Measurements from ENCODE around the gene PSTK. TPM values are rescaled to one million over a fixed set of nuclear protein-coding genes. Genes with fewer than 3 reads are reported as not detected.
A peak's percentile ranks its signal among the peaks of the same experiment; 100 is the strongest.

The PSTK gene
- total and polyA plus RNA-seq, 2 of the 13 experiments (the other 11 are each of a cell fraction or from before 2014, with no cell fraction given): 8.2 to 9.3 TPM

DNA sequence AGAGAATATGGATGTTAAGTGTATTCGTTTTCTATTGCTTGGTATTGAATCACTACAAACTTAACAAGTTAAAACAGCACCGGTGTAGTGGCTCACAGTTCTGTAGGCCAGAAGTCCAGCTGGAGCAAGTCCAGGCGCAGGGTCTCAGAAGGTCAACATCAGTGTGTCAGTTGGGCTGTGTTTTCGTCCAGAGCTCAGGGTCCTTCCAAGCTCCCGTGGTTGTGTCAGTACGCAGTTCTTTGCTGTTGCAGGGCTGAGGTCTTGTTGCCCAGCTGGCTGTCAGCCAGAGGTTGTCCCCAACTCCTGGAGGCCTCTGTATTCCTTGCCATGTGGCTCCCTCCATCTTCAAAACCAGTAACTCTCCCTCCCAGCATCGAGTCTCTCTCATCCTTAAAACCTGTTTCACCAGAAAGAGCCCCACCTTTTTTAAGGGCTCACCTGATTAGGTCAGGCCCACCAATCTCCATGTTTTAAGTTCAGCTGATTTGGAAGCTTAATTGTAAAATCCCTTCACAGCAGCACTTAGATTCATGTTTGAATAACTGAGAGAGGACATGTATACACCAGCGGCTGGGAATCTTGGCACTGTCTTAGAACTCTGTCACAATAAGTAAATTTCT, 55.4 kb downstream of the PSTK start (continued):
- TF ChIP-seq, protein P1, sequence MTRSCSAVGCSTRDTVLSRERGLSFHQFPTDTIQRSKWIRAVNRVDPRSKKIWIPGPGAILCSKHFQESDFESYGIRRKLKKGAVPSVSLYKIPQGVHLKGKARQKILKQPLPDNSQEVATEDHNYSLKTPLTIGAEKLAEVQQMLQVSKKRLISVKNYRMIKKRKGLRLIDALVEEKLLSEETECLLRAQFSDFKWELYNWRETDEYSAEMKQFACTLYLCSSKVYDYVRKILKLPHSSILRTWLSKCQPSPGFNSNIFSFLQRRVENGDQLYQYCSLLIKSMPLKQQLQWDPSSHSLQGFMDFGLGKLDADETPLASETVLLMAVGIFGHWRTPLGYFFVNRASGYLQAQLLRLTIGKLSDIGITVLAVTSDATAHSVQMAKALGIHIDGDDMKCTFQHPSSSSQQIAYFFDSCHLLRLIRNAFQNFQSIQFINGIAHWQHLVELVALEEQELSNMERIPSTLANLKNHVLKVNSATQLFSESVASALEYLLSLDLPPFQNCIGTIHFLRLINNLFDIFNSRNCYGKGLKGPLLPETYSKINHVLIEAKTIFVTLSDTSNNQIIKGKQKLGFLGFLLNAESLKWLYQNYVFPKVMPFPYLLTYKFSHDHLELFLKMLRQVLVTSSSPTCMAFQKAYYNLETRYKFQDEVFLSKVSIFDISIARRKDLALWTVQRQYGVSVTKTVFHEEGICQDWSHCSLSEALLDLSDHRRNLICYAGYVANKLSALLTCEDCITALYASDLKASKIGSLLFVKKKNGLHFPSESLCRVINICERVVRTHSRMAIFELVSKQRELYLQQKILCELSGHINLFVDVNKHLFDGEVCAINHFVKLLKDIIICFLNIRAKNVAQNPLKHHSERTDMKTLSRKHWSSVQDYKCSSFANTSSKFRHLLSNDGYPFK (CRISPR knock-in tag; IDR thresholded peaks at IDR 0.05; ENCODE audit: borderline replicate concordance): no peak
- TF ChIP-seq NCOR1 (IDR thresholded peaks at IDR 0.05; ENCODE audit: borderline replicate concordance, low read length) (peak; percentile 64; the same call in 1 of the 2 replicates), SMAD9 (CRISPR knock-in tag; IDR thresholded peaks at IDR 0.05) (no peak), RAD51 (IDR thresholded peaks at IDR 0.05; ENCODE audit: borderline replicate concordance) (no peak), NFYB (CRISPR knock-in tag; IDR thresholded peaks at IDR 0.05) (no peak), NR2F6 (IDR thresholded peaks at IDR 0.05) (peak; percentile 81), NR2F6 (CRISPR knock-in tag; IDR thresholded peaks at IDR 0.05) (peak; percentile 90), CAMTA2 (CRISPR knock-in tag; IDR thresholded peaks at IDR 0.05; ENCODE audit: borderline replicate concordance) (no peak), ZSCAN31 (CRISPR knock-in tag; IDR thresholded peaks at IDR 0.05; ENCODE audit: low read depth) (0 out of 2 replicates have a peak, but pooled peaks have one; percentile 24), NONO (IDR thresholded peaks at IDR 0.05) (no peak), NONO (CRISPR knock-in tag; conservative IDR thresholded peaks at IDR 0.05) (no peak), ZSCAN22 (CRISPR knock-in tag; IDR thresholded peaks at IDR 0.05) (no peak), ARNT2 (CRISPR knock-in tag; IDR thresholded peaks at IDR 0.05; ENCODE audit: low read depth) (no peak)
- TF ChIP-seq, protein P2, sequence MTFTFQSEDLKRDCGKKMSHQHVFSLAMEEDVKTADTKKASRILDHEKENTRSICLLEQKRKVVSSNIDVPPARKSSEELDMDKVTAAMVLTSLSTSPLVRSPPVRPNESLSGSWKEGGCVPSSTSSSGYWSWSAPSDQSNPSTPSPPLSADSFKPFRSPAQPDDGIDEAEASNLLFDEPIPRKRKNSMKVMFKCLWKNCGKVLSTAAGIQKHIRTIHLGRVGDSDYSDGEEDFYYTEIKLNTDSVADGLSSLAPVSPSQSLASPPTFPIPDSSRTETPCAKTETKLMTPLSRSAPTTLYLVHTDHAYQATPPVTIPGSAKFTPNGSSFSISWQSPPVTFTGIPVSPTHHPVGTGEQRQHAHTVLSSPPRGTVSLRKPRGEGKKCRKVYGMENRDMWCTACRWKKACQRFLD (CRISPR knock-in tag; IDR thresholded peaks at IDR 0.05; ENCODE audit: borderline replicate concordance): no peak
- TF ChIP-seq, protein P3, sequence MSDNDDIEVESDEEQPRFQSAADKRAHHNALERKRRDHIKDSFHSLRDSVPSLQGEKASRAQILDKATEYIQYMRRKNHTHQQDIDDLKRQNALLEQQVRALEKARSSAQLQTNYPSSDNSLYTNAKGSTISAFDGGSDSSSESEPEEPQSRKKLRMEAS (IDR thresholded peaks at IDR 0.05): peak; percentile 51; the same call in 1 of the 2 replicates
- TF ChIP-seq, protein P4, sequence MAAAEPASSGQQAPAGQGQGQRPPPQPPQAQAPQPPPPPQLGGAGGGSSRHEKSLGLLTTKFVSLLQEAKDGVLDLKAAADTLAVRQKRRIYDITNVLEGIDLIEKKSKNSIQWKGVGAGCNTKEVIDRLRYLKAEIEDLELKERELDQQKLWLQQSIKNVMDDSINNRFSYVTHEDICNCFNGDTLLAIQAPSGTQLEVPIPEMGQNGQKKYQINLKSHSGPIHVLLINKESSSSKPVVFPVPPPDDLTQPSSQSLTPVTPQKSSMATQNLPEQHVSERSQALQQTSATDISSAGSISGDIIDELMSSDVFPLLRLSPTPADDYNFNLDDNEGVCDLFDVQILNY (CRISPR knock-in tag; conservative IDR thresholded peaks at IDR 0.05): no peak
- TF ChIP-seq, protein P5, sequence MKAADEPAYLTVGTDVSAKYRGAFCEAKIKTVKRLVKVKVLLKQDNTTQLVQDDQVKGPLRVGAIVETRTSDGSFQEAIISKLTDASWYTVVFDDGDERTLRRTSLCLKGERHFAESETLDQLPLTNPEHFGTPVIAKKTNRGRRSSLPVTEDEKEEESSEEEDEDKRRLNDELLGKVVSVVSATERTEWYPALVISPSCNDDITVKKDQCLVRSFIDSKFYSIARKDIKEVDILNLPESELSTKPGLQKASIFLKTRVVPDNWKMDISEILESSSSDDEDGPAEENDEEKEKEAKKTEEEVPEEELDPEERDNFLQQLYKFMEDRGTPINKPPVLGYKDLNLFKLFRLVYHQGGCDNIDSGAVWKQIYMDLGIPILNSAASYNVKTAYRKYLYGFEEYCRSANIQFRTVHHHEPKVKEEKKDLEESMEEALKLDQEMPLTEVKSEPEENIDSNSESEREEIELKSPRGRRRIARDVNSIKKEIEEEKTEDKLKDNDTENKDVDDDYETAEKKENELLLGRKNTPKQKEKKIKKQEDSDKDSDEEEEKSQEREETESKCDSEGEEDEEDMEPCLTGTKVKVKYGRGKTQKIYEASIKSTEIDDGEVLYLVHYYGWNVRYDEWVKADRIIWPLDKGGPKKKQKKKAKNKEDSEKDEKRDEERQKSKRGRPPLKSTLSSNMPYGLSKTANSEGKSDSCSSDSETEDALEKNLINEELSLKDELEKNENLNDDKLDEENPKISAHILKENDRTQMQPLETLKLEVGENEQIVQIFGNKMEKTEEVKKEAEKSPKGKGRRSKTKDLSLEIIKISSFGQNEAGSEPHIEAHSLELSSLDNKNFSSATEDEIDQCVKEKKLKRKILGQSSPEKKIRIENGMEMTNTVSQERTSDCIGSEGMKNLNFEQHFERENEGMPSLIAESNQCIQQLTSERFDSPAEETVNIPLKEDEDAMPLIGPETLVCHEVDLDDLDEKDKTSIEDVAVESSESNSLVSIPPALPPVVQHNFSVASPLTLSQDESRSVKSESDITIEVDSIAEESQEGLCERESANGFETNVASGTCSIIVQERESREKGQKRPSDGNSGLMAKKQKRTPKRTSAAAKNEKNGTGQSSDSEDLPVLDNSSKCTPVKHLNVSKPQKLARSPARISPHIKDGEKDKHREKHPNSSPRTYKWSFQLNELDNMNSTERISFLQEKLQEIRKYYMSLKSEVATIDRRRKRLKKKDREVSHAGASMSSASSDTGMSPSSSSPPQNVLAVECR (CRISPR knock-in tag; IDR thresholded peaks at IDR 0.05; ENCODE audit: borderline replicate concordance): peak; percentile 78; the same call in 1 of the 2 replicates
- TF ChIP-seq, protein P6, sequence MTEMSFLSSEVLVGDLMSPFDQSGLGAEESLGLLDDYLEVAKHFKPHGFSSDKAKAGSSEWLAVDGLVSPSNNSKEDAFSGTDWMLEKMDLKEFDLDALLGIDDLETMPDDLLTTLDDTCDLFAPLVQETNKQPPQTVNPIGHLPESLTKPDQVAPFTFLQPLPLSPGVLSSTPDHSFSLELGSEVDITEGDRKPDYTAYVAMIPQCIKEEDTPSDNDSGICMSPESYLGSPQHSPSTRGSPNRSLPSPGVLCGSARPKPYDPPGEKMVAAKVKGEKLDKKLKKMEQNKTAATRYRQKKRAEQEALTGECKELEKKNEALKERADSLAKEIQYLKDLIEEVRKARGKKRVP (CRISPR knock-in tag; IDR thresholded peaks at IDR 0.05): no peak; a peak in 1 of 4 replicates
- TF ChIP-seq, protein P7, sequence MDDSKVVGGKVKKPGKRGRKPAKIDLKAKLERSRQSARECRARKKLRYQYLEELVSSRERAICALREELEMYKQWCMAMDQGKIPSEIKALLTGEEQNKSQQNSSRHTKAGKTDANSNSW (CRISPR knock-in tag; IDR thresholded peaks at IDR 0.05; ENCODE audit: borderline replicate concordance): no peak
